PC-3 (cell line): ENCODE data around the gene HDAC5. TPM values are rescaled to one million over a fixed set of nuclear protein-coding genes. Genes with fewer than 3 reads are reported as not detected.

Source experiments
- ATAC-seq: fragments of 200-7000 bp; cut with Tn5 transposase; 2 replicates; pipeline ENCODE4 v1.9.1; 2020; ENCODE audit warnings: mild to moderate bottlenecking, moderate library complexity
- BruUV-seq: library from RNA; stranded (reverse); fragments of 400-500 nt; replicated peaks from 2 replicates; lab custom pipeline; 2021; lab: Mats Ljungman, UMichigan
- CTCF ChIA-PET: fragments of 300-600 bp; sonication (Branson Sonifier 250); formaldehyde crosslinking; loops from one replicate; lab custom pipeline; 2022; ENCODE audit warnings: antibody characterized with exemption; lab: Charles Lee
- POLR2A ChIA-PET: fragments of 300-600 bp; sonication (Branson Sonifier 250); formaldehyde crosslinking; loops from one replicate; lab custom pipeline; 2022; ENCODE audit warnings: antibody characterized with exemption; ENCODE audit not compliant: unreplicated experiment; lab: Charles Lee
- DNase-seq: peaks from one replicate; pipeline ENCODE4 v3.0.0-alpha.2; 2015
- H2AFZ ChIP-seq: fragments of 300-600 bp; sonication (generic); 2 replicates; pipeline ENCODE4 v1.6.0; 2016; ENCODE audit warnings: antibody characterized with exemption, low read length
- H3F3A ChIP-seq: fragments of 300-600 bp; sonication (generic); one replicate; pipeline ENCODE4 v1.6.0; 2017; ENCODE audit warnings: antibody characterized with exemption, low read length, control low read depth, mild to moderate bottlenecking; ENCODE audit not compliant: unreplicated experiment
- H3K27ac ChIP-seq: fragments of 300-600 bp; sonication (generic); 2 replicates; pipeline ENCODE4 v1.5.1; 2016; ENCODE audit warnings: mild to moderate bottlenecking, low read length
- H3K27me3 ChIP-seq: fragments of 300-600 bp; sonication (generic); 2 replicates; pipeline ENCODE4 v1.6.1; 2016; ENCODE audit warnings: low read length, mixed read lengths
- H3K36me3 ChIP-seq: fragments of 300-600 bp; sonication (generic); 2 replicates; pipeline ENCODE4 v1.6.1; 2016; ENCODE audit warnings: low read depth, mixed run types, low read length, mixed read lengths
- H3K4me1 ChIP-seq: fragments of 300-600 bp; sonication (generic); 2 replicates; pipeline ENCODE4 v1.5.1; 2016; ENCODE audit warnings: low read length; ENCODE audit not compliant: insufficient read depth
- H3K4me2 ChIP-seq: fragments of 300-600 bp; sonication (generic); 2 replicates; pipeline ENCODE4 v1.6.0; 2016; ENCODE audit warnings: low read length
- H3K4me3 ChIP-seq: fragments of 300-600 bp; sonication (generic); 2 replicates; pipeline ENCODE4 v1.5.1; 2016; ENCODE audit warnings: mild to moderate bottlenecking, low read length, mixed read lengths
- H3K79me2 ChIP-seq: fragments of 300-600 bp; sonication (generic); 2 replicates; pipeline ENCODE4 v1.6.1; 2017; ENCODE audit warnings: low read length, mixed read lengths
- H3K9ac ChIP-seq: fragments of 300-600 bp; sonication (generic); 2 replicates; pipeline ENCODE4 v1.6.0; 2016; ENCODE audit warnings: mild to moderate bottlenecking, low read length
- H3K9me2 ChIP-seq: fragments of 300-600 bp; sonication (generic); replicated peaks from 2 replicates; pipeline ENCODE4 v1.6.1; 2016; ENCODE audit warnings: mixed run types, low read length, mixed read lengths
- H3K9me3 ChIP-seq: fragments of 300-600 bp; sonication (generic); 2 replicates; pipeline ENCODE4 v1.6.1; 2016; ENCODE audit warnings: low read length, mixed read lengths
- H4K20me1 ChIP-seq: fragments of 300-600 bp; sonication (generic); 2 replicates; pipeline ENCODE4 v1.6.1; 2016; ENCODE audit warnings: low read length, mixed read lengths
- EZH2 ChIP-seq: fragments of 300-600 bp; sonication (generic); IDR thresholded peaks from one replicate; pipeline ENCODE4 v1.6.1; 2017; ENCODE audit warnings: antibody characterized with exemption, mild to moderate bottlenecking, low read length; ENCODE audit not compliant: unreplicated experiment
- EZH2phosphoT487 ChIP-seq: fragments of 300-600 bp; sonication (generic); IDR thresholded peaks from 2 replicates; pipeline ENCODE4 v1.6.1; 2018; ENCODE audit warnings: mild to moderate bottlenecking, antibody characterized with exemption, low read length, borderline replicate concordance
- intact Hi-C: fragments of 100-400 bp; cut with micrococcal nuclease; formaldehyde crosslinking; loops from 2 replicates; pipeline ENCODE4 v1.9.0; 2023
- total RNA-seq: library from RNA; depleted of rRNA; stranded (reverse); fragments of >200 nt; gene quantifications from 2 replicates; pipeline ENCODE4 v1.2.3, GENCODE V29; 2014
- TF ChIP-seq, protein P1 (sequence below): fragments of 300-600 bp; sonication (generic); conservative IDR thresholded peaks from 2 replicates; pipeline ENCODE4 v1.5.1; 2017; ENCODE audit warnings: antibody characterized with exemption, low read depth, mild to moderate bottlenecking, low read length

HDAC5 gene
- total RNA-seq, 1 experiment from 2014 or later: 39.1 TPM

DNA sequence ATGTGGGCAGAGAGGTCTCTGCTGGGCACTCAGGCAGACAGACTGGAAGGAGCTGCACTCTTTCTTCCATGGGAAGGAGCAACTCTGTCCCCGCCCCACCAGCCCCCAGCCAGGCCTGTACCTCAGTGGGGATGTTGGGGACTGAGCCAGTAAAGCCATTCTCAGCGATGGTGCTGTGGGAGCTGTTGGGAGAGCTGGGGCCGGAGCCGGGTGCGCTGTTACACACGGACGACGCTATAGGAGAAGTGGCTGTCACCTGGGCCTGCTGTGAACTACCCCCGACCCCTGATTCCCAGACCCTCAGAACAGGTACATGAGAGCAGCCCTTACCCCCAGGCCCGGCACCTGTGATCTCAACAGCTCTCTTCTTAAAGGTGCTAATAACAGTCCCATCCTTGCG is 31.4 kb downstream of the HDAC5 start:
- Histone ChIP-seq H3K9ac (no peak overlapping the region), H2AFZ (no peak overlapping the region), H3K4me1 (peaks cover 22% of the 10 kb centered on the region), H4K20me1 (no peaks in the 10 kb centered on the region), H3F3A (no peaks in the 10 kb centered on the region), H3K27me3 (no peaks in the 10 kb centered on the region), H3K27ac (no peak overlapping the region), H3K36me3 (no peaks in the 10 kb centered on the region), H3K4me2 (no peak overlapping the region), H3K9me3 (no peaks in the 10 kb centered on the region), H3K9me2 (no peaks in the 10 kb centered on the region), H3K4me3 (no peak overlapping the region), H3K79me2 (no peaks in the 10 kb centered on the region)
- BruUV-seq: no TSS peak
- TF ChIP-seq EZH2phosphoT487 (no peak), EZH2 (no peak)
- TF ChIP-seq, protein P1, sequence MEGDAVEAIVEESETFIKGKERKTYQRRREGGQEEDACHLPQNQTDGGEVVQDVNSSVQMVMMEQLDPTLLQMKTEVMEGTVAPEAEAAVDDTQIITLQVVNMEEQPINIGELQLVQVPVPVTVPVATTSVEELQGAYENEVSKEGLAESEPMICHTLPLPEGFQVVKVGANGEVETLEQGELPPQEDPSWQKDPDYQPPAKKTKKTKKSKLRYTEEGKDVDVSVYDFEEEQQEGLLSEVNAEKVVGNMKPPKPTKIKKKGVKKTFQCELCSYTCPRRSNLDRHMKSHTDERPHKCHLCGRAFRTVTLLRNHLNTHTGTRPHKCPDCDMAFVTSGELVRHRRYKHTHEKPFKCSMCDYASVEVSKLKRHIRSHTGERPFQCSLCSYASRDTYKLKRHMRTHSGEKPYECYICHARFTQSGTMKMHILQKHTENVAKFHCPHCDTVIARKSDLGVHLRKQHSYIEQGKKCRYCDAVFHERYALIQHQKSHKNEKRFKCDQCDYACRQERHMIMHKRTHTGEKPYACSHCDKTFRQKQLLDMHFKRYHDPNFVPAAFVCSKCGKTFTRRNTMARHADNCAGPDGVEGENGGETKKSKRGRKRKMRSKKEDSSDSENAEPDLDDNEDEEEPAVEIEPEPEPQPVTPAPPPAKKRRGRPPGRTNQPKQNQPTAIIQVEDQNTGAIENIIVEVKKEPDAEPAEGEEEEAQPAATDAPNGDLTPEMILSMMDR: no peak
- POLR2A ChIA-PET: interaction anchor here (0.5 kb wide), 1 partner anchor 83 kb away, joined by 5 read pairs; no protein-coding TSS in a partner anchor
- DNase-seq: no peak
- no peak for ATAC-seq
- intact Hi-C loops: no loop called here
- CTCF ChIA-PET: no interaction called here

DNA sequence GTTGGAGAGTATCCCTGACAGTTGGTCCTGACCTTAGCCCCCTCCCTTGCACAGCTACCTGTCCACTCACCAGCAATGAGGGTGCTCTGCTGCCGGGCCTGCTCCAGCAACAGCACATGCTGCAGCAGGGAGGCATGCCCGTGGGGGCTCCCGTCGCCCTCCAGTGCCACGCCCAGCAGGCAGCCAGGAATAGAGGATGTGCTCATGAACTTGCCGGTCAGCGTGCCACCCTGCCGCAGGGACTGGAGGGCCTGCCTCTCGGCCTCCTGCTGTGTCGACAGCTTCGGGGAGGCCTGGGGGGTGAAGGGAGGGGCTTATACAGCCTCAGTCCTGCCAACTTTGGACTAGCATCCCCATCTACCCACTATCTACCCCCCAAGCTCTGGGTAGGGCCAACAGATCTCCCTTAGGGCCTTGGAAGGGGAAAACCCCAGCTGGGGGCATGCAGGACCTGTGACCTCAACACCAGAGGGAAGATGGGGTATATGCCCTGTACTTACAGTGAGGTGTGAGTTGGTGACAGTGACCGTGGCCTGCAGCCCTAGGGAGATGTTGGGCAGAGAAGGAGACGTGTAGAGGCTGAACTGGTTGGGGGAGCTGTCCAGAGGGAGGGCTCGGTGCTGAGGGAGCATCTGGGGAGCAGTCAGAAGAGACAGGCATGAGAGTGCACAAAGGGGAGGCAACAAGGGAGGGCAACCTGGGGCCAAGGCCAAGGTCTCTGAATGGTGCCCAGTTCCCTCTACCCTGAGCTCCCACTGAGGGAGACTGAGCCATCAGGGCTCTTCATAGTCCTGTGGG is 32.0 kb downstream of the HDAC5 start:
- Histone ChIP-seq H3K9ac (no peak overlapping the region), H3K27ac (no peak overlapping the region)
- CTCF ChIA-PET: interaction anchor here (0.5 kb wide), 1 partner anchor 59 kb away, joined by 3 read pairs; no protein-coding TSS in a partner anchor

More for the DNA sequence above, 32.0 kb downstream of the HDAC5 start:
- TF ChIP-seq EZH2phosphoT487: no peak
- TF ChIP-seq, protein P1: no peak
- TF ChIP-seq EZH2: no peak
- Histone ChIP-seq H3K36me3 (no peaks in the 10 kb centered on the region), H2AFZ (no peak overlapping the region), H3F3A (peaks cover 2% of the 10 kb centered on the region), H3K4me2 (no peak overlapping the region), H3K79me2 (no peaks in the 10 kb centered on the region), H3K27me3 (no peaks in the 10 kb centered on the region), H3K9me2 (no peaks in the 10 kb centered on the region), H3K4me3 (no peak overlapping the region), H3K9me3 (no peaks in the 10 kb centered on the region), H3K4me1 (peaks cover 27% of the 10 kb centered on the region), H4K20me1 (no peaks in the 10 kb centered on the region)
- no TSS peak for BruUV-seq
- no peak for DNase-seq
- no peak for ATAC-seq
- POLR2A ChIA-PET: interaction anchor here (0.5 kb wide), 1 partner anchor 83 kb away, joined by 5 read pairs; no protein-coding TSS in a partner anchor
- intact Hi-C loops: no loop called here
